Measurements from ENCODE around the gene TSEN34.
A peak's percentile ranks its signal among the peaks of the same experiment; 100 is the strongest.
"Not testable (repeated sequence)": the region's sequence is repeated elsewhere in the genome, so short reads cannot be mapped to it uniquely, and the experiment has no call there.

Gene TSEN34

GRCh38 chr19:54172471-54173358 lies 18.4 kb upstream of the TSEN34 start, which contains the start of gene TMC4:
Gene TMC4 (minus strand): TSS chr19:54173160. CDS start chr19:54173117, 43 bp downstream.
- Histone ChIP-seq H3K4me1 (ENCODE audit: insufficient read depth, low read length) (peaks cover 5% of the 10 kb centered on the region; the same call in 1 of the 2 replicates), H3K9me3 (ENCODE audit: control insufficient read depth, insufficient read depth, low read length) (no peaks in the 10 kb centered on the region), H3K9ac (ENCODE audit: low read depth, low read length) (peak within 1 kb of the TSS; percentile 72), H3K36me3 (ENCODE audit: insufficient read depth, low read length) (no peaks in the 10 kb centered on the region)

GRCh38 chr19:54173359-54173699 lies 17.8 kb upstream of the TSEN34 start:
- H3K9ac ChIP-seq (ENCODE audit: low read depth, low read length), result peak overlapping the region; percentile 72; the same call in 1 of the 2 replicates
- H3K4me1 ChIP-seq (ENCODE audit: insufficient read depth, low read length), result peaks cover 5% of the 10 kb centered on the region; the same call in 1 of the 2 replicates
- H3K9me3 ChIP-seq (ENCODE audit: control insufficient read depth, insufficient read depth, low read length), result no peaks in the 10 kb centered on the region
- H3K36me3 ChIP-seq (ENCODE audit: insufficient read depth, low read length), result 0 out of 2 replicates have a peak, but pooled peaks cover 2% of the 10 kb centered on the region

- Histone ChIP-seq H3K9me3 (ENCODE audit: control insufficient read depth, insufficient read depth, low read length) (no peaks in the 10 kb centered on the region), H3K36me3 (ENCODE audit: insufficient read depth, low read length) (0 out of 2 replicates have a peak, but pooled peaks cover 3% of the 10 kb centered on the region), H3K9ac (ENCODE audit: low read depth, low read length) (peak overlapping the region; percentile 72; the same call in 1 of the 2 replicates), H3K4me1 (ENCODE audit: insufficient read depth, low read length) (peaks cover 5% of the 10 kb centered on the region; the same call in 1 of the 2 replicates)
Observed at GRCh38 chr19:54173951-54174834, 16.9 kb upstream of the TSEN34 start.

- Histone ChIP-seq H3K9me3 (ENCODE audit: control insufficient read depth, insufficient read depth, low read length) (no peaks in the 10 kb centered on the region), H3K4me1 (ENCODE audit: insufficient read depth, low read length) (no peaks in the 10 kb centered on the region; the same call in 1 of the 2 replicates), H3K9ac (ENCODE audit: low read depth, low read length) (no peak overlapping the region), H3K36me3 (ENCODE audit: insufficient read depth, low read length) (peaks cover 4% of the 10 kb centered on the region; the same call in 1 of the 2 replicates)
Observed at GRCh38 chr19:54178581-54179261, 12.4 kb upstream of the TSEN34 start.

GRCh38 chr19:54179262-54179852 lies 11.8 kb upstream of the TSEN34 start:
- no peak overlapping the region for H3K9ac ChIP-seq (ENCODE audit: low read depth, low read length)
- H3K36me3 ChIP-seq (ENCODE audit: insufficient read depth, low read length), result peaks cover 6% of the 10 kb centered on the region; the same call in 1 of the 2 replicates
- no peaks in the 10 kb centered on the region for H3K9me3 ChIP-seq (ENCODE audit: control insufficient read depth, insufficient read depth, low read length)
- H3K4me1 ChIP-seq (ENCODE audit: insufficient read depth, low read length), result no peaks in the 10 kb centered on the region; the same call in 1 of the 2 replicates

- no peaks in the 10 kb centered on the region for H3K4me1 ChIP-seq (ENCODE audit: insufficient read depth, low read length)
- peaks cover 6% of the 10 kb centered on the region; the same call in 1 of the 2 replicates for H3K36me3 ChIP-seq (ENCODE audit: insufficient read depth, low read length)
- no peaks in the 10 kb centered on the region for H3K9me3 ChIP-seq (ENCODE audit: control insufficient read depth, insufficient read depth, low read length)
- no peak overlapping the region for H3K9ac ChIP-seq (ENCODE audit: low read depth, low read length)
Observed at GRCh38 chr19:54179921-54180461, 11.1 kb upstream of the TSEN34 start.

GRCh38 chr19:54180691-54181091 lies 10.4 kb upstream of the TSEN34 start:
- Histone ChIP-seq H3K4me1 (ENCODE audit: insufficient read depth, low read length) (no peaks in the 10 kb centered on the region), H3K36me3 (ENCODE audit: insufficient read depth, low read length) (peaks cover 6% of the 10 kb centered on the region; the same call in 1 of the 2 replicates), H3K9ac (ENCODE audit: low read depth, low read length) (no peak overlapping the region), H3K9me3 (ENCODE audit: control insufficient read depth, insufficient read depth, low read length) (no peaks in the 10 kb centered on the region)

GRCh38 chr19:54181894-54182293 lies 9.2 kb upstream of the TSEN34 start:
- H3K9me3 ChIP-seq (ENCODE audit: control insufficient read depth, insufficient read depth, low read length); H3K36me3 ChIP-seq (ENCODE audit: insufficient read depth, low read length); H3K4me1 ChIP-seq (ENCODE audit: insufficient read depth, low read length); H3K9ac ChIP-seq (ENCODE audit: low read depth, low read length): not testable (repeated sequence)

- H3K9me3 ChIP-seq (ENCODE audit: control insufficient read depth, insufficient read depth, low read length), result no peaks in the 10 kb centered on the region
- no peaks in the 10 kb centered on the region for H3K4me1 ChIP-seq (ENCODE audit: insufficient read depth, low read length)
- peaks cover 3% of the 10 kb centered on the region; the same call in 1 of the 2 replicates for H3K36me3 ChIP-seq (ENCODE audit: insufficient read depth, low read length)
- no peak overlapping the region for H3K9ac ChIP-seq (ENCODE audit: low read depth, low read length)
Observed at GRCh38 chr19:54183431-54183830, 7.7 kb upstream of the TSEN34 start.

- Histone ChIP-seq H3K9ac (ENCODE audit: low read depth, low read length) (no peak overlapping the region), H3K4me1 (ENCODE audit: insufficient read depth, low read length) (no peaks in the 10 kb centered on the region), H3K9me3 (ENCODE audit: control insufficient read depth, insufficient read depth, low read length) (no peaks in the 10 kb centered on the region), H3K36me3 (ENCODE audit: insufficient read depth, low read length) (peaks cover 3% of the 10 kb centered on the region; the same call in 1 of the 2 replicates)
Observed at GRCh38 chr19:54186351-54186750, 4.8 kb upstream of the TSEN34 start.

GRCh38 chr19:54186934-54187381 lies 4.2 kb upstream of the TSEN34 start:
- H3K9ac ChIP-seq (ENCODE audit: low read depth, low read length), result no peak overlapping the region
- peaks cover 3% of the 10 kb centered on the region; the same call in 1 of the 2 replicates for H3K36me3 ChIP-seq (ENCODE audit: insufficient read depth, low read length)
- no peaks in the 10 kb centered on the region; the same call in 1 of the 2 replicates for H3K4me1 ChIP-seq (ENCODE audit: insufficient read depth, low read length)
- H3K9me3 ChIP-seq (ENCODE audit: control insufficient read depth, insufficient read depth, low read length), result no peaks in the 10 kb centered on the region

GRCh38 chr19:54188215-54188871 lies 2.8 kb upstream of the TSEN34 start:
- no peaks in the 10 kb centered on the region; the same call in 1 of the 2 replicates for H3K4me1 ChIP-seq (ENCODE audit: insufficient read depth, low read length)
- H3K9me3 ChIP-seq (ENCODE audit: control insufficient read depth, insufficient read depth, low read length), result no peaks in the 10 kb centered on the region
- peaks cover 3% of the 10 kb centered on the region; the same call in 1 of the 2 replicates for H3K36me3 ChIP-seq (ENCODE audit: insufficient read depth, low read length)
- H3K9ac ChIP-seq (ENCODE audit: low read depth, low read length), result peak overlapping the region; percentile 91

Data from ES-I3 (cell line).